ENCODE data around the gene BBS2.
A peak's percentile ranks its signal among the peaks of the same experiment; 100 is the strongest.

The BBS2 gene, protein sequence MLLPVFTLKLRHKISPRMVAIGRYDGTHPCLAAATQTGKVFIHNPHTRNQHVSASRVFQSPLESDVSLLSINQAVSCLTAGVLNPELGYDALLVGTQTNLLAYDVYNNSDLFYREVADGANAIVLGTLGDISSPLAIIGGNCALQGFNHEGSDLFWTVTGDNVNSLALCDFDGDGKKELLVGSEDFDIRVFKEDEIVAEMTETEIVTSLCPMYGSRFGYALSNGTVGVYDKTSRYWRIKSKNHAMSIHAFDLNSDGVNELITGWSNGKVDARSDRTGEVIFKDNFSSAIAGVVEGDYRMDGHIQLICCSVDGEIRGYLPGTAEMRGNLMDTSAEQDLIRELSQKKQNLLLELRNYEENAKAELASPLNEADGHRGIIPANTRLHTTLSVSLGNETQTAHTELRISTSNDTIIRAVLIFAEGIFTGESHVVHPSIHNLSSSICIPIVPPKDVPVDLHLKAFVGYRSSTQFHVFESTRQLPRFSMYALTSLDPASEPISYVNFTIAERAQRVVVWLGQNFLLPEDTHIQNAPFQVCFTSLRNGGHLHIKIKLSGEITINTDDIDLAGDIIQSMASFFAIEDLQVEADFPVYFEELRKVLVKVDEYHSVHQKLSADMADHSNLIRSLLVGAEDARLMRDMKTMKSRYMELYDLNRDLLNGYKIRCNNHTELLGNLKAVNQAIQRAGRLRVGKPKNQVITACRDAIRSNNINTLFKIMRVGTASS

DNA sequence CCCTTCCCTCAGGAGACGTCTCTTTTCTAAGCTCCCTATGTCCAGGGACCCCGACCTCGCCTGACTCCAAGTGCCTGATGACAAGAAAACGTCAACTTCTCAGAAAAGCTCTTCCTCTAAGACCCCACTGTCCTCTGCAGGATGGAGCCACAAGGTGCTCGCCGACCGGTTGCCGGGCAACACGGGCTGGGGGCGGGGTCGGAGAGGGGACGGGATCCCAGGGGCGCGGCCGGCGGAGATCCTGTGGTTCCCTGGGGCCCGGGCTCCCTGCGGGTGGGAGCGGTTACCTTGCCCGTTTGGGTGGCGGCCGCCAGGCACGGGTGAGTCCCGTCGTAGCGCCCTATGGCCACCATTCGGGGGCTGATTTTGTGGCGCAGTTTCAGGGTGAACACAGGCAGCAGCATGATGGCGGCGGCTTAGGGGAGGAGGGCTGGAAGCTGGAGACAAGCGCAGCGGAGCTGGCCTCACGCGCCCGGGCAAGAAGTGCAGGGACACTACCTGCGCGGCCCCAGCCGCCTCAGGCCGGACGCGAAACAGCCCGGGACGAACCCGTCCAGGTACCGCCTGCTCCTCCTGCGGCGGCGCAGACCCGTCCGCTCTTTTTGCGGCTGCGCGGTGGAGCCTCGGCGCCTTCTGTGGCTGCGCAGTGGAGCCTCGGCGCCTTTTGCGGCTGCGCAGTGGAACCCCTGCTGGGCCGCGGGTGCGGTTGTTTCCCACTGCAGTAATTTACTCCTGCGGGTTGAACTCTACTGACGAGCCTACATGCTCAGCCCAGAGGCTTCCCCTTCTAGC, at the start of gene BBS2:
Gene BBS2, minus strand, starts transcription at position 566 of the 792 bp plus-strand sequence. Its CDS starts 162 bp downstream, at position 404.
- DNase-seq, result peak; percentile 42 to 97 (median 90)

- DNase-seq, result no peak
Measured at GRCh38 chr16:56564793-56565477, 45.1 kb upstream of the BBS2 start, which contains the start of gene MT4. Gene MT4 (plus strand): TSS chr16:56565073. CDS start chr16:56565129, 56 bp downstream.

GRCh38 chr16:56561126-56561525, 41.3 kb upstream of the BBS2 start:
- no peak for DNase-seq

DNA sequence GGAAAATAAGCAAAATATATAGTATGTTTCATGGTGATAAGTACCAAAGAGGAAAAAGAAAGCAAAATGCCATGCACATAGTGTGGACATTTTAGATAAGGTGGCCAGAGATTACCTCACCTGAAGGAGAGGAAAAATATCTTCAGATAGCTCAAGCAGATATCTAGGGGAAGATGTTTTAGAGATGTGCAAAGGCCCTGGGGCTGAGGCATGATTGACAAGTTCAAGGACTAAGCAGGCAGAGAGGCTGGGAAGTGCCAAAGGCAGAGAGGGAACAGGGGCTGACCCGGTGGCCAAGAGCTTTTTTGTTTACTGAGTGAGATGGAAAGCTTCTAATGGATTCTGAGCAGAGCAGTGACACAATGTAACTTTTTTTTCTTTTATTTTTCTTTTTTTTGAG, 40.6 kb upstream of the BBS2 start:
- DNase-seq, result no peak

DNA sequence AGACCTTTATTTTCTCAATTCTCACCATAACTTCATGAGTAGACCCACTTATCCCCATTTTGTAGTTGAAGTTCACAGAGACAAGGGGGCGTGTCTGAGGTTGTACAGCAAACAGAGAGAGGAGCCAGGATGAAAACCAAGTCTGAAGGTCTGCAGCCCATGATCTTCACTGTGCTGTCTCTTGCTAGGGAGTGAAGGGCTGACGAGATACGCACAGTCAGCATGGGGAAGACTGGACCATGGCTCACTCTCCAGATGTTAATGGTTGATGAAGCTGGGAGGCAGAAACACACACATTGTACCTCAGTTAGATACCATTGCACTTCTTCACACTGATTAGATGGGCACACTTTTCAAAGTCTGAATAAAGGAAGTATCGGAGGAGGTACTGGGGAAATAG, 39.3 kb upstream of the BBS2 start:
- DNase-seq, result no peak

DNA sequence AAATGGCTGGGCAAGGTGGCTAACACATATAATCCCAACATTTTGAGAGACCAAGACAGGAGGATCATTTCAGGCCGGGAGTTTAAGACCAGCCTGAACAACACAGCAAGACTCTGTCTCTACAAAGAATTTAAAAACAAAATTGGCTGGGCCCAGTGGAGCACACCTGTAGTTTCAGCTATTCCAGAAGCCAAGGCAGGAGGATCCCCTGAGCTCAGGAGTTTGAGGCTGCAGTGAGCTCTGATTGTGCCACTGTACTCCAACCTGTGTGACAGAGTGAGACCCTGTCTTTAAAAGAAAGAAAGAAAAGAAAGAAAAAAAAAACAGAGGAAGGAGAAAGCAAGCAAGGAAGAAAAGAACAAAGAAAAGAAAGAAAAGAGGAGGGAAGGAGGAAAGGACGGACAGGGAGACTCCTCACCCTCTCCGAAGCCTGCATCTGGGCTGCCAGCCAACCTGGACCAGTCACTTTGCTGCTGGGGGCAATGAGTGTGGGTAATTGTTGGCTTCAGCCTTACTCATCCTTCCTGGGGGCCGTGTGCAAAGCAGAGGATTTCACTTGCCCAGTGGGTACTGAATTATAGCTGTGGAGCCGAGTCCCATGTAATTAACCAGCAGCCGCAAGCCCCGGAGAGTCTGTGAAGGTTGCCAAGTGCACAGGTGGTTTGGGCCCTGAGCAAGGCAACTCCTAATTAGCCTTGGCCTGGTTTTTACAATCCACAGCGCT, 38.4 kb upstream of the BBS2 start:
- DNase-seq, result peak in 12 of 14 donors; percentile 18 to 96 (median 62)

- DNase-seq, result no peak
Measured at GRCh38 chr16:56554441-56554840, 34.6 kb upstream of the BBS2 start.

DNA sequence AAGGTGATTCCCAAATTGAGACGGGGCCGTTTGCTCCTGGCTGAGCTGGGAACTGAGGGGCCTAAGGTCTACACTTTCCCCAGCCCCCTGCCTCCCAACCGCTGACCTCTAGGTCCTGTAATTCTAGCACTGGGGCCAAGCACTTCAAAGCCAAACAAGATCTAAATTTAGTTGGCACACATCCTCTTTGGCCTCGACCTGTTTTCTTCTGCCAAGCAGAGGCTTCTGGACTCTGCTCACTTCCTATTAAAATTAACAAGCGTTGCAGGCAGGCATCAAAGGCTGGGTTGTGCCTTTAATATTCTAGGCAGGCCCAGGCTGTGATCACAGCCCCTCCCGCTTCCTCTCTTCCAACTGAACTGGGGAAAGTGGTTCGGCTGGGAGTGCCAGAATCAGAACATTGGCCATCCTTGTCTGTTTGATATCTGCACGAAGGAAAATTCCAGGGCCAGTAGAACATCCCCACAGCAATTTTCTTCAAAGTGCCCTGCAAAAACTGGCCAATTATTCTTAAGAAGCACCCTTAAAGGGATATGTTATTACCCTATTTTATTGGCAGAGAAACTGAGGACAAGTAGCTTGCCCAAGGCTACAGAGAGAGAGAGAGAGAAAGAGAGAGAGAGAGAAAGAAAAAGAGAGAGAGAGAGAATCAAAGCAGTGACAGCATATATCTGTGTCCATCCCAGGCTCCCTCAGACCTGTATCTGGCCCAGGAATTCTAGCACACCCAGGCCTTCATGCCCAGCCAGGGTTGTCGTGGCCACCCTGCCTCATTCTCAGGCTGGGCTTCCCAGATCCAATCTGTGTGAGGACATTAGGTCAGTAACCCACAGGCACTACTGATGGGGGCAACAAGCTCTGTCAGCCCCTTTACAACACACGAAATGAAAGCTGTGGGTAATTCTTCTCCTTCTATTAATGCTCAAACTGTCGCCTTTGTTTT, 32.2 kb upstream of the BBS2 start:
- DNase-seq, result peak in 12 of 14 donors; percentile 16 to 77 (median 63)

GRCh38 chr16:56549744-56550385, 30.0 kb upstream of the BBS2 start:
- no peak for DNase-seq

DNA sequence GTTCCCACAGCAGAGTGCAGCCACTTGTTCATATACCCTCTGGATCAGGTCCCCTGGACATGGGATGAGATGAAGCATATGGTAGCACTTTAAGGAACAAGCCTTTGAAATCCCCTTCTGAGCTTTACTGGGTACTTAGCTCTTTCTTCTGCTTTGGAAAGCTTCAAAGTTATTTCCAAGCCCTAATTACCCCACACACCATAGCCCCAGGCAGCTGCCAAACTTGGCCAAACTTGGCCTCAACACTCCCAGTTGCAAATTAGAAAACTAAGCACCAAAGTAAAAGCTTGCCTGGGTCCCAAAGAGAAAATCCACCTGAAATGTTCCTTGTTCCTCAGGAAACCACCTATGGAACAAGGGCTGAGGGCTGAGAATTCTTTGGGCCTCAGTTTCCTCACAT, 29.3 kb upstream of the BBS2 start:
- DNase-seq, result no peak

GRCh38 chr16:56547949-56548567, 28.2 kb upstream of the BBS2 start:
- peak in 4 of 14 donors; percentile 19 to 57 (median 30) for DNase-seq

DNA sequence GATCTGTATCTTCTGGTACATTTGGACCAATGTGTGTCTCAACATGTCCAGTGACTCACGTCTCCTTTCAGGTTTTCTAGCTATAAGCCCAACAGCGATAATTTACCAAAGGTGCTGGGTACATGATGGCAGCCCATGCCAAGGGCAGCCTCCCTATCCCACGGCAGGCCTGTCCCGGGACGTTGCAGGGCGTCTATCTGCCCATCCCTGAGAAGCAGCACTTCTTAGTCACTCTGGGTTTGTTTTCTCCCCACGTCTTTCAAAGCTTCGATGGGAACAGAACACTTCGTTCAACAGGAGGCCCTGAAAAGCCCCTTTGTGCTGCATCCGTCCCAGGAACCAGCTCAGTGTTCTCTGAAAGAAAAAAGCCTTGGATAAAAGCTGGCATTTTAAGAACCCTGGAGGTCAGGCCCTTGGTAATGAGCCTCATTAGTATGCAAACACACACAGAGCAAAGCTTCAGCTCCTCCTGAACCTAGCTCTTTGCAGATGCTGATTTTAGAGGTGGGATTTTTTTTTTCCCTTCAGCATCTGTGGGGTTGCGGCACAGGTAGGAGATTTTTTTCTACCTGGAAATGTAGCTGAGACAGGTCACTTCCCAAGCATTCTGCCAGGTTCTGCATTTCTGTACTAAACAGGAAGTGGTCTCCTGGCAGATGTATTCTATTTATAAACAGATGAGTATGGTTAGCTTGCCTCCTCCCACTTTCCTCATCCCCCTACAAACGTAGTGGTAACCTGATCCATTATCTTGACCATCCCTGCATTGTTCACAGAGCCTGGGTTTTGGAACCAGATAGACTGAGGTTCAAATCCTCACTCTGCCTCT, 27.5 kb upstream of the BBS2 start:
- peak in 13 of 14 donors; percentile 15 to 85 (median 72) for DNase-seq

DNA sequence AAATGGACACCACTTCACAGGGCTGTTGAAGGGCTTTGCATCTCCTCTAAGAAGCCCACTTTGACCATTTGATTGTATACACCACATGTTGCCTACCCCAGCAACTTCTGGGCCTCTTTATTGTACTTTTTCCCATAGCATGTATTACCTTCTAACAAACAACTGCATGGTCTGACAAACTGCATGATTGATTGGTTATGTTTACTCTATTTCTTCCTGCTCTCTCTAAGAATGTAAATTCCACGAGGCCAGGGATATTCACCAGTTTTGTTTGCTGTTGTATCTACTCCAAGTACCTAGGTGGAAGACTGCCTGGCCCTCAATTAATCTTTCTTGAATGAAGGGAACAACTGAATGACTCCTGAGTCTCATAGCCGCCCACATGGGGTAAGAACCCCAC, 22.2 kb upstream of the BBS2 start:
- no peak for DNase-seq

DNA sequence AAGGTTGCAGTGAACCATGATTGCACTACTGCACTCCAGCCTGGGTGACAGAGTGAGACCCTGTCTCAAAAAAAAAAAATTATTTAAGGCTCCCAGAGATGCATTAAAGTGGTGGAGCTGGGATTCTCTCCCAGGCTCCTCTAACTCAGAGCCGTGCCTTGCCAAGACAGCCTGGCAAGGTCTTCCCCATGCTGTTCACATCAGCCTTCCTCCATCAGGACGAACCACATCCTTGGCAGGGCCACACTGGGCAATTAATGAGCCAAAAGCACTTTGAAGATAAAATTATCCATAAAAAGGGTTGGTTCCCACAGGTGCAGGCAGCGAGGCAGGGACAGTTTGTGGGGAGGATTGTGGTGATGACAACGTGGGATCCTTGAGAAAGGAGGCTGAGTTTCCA, 19.8 kb upstream of the BBS2 start:
- DNase-seq, result no peak

DNA sequence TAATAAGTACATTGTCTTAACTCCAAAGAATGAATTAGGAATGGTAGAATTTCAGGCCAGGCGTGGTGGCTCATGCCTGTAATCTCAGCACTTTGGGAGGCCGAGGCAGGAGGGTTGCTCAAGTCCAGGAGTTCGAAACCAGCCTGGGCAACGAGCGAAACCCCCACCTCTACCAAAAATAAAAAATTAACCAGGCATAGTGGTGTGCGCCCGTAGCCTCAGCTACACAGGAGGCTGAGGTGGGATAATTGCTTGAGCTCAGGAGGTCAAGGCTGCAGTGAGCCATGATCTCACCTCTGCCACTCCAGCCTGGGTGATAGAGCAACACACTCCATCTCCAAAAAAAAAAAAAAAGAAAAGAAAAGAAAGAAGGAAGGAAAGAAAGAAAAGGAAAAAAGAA, 18.5 kb upstream of the BBS2 start:
- no peak for DNase-seq

GRCh38 chr16:56534847-56535383, 15.1 kb upstream of the BBS2 start:
- DNase-seq, result no peak

GRCh38 chr16:56532714-56533113, 12.9 kb upstream of the BBS2 start:
- no peak for DNase-seq

- DNase-seq, result no peak
Measured at GRCh38 chr16:56530872-56531271, 11.0 kb upstream of the BBS2 start.

Data from C1 segment of cervical spinal cord (tissue), 14 donors.